ENCODE results near the gene CRYBB3. TPM values are rescaled to one million over a fixed set of nuclear protein-coding genes. Genes with fewer than 3 reads are reported as not detected.

CRYBB3 gene
- total and polyA plus RNA-seq, 2 donors (not counting 3 experiments of a cell fraction or from before 2014, with no cell fraction given), result 0.59 to 1.2 TPM

DNA sequence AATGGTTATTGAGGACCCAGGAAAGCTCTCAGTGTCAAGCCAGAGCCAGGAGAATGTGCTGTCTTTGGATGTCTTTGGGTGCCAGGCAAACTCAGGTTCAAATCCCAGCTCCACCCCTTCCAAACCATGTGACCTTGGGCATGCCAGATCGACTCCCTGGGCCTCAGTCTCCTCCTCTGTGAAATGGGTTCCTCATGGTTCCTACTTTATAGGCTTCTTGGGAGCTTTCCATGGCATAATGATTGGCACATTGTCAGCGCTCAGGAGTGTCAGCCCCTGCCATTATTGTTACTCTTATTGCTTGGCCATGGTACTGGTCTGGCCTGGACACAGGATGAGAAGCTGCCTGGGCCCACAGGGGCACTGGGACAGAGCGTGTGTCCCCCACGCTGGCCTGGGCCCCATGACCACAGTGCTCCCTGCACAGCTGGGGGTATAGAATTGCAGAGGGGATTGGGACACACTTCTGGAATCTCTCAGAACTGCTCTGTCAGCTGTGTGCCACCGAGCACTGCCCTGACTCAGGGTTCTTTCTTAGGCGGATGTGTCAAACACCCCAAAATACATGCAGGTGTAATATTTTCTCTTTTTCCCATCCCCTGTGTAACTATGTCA is 37.6 kb upstream of the CRYBB3 start:
- H3K36me3 ChIP-seq (ENCODE audit: control insufficient read depth in 2 of 2, extremely low read depth in 1 of 2, insufficient read depth in 2 of 2, low read length in 2 of 2), result peaks cover 0 to 4% of the 10 kb centered on the region in 2 experiments
- no peak overlapping the region for H3K27ac ChIP-seq (ENCODE audit: insufficient read depth, low read depth, low read length)
- dilution Hi-C loops (cut with MboI; ENCODE audit: extremely low pct_ligation_motif_present, low sequenced_read_pairs) (no loop called here), intact Hi-C loops (cut with micrococcal nuclease) (no loop called here)
- POLR2A ChIA-PET, result no interaction called here
- no peaks in the 10 kb centered on the region for H3K79me2 ChIP-seq (ENCODE audit: control insufficient read depth, insufficient read depth, low read length)
- no peak for DNase-seq (ENCODE audit: low read depth, low spot score)
- H3K4me3 ChIP-seq (replicated peaks in 1 of 3; ENCODE audit: insufficient read depth in 1 of 3, low read depth in 1 of 3, low read length in 3 of 3), result no peak overlapping the region
- CTCF ChIA-PET, result interaction anchor here (1.0 kb wide), 1 partner anchor 40 kb away, joined by 5 read pairs; no protein-coding TSS in a partner anchor
- H3K4me1 ChIP-seq (ENCODE audit: control insufficient read depth, extremely low read depth, insufficient read depth, low read length), result no peaks in the 10 kb centered on the region
- no TSS peak for BruUV-seq (replicated peaks)
- H3K27me3 ChIP-seq (ENCODE audit: control insufficient read depth in 2 of 2, insufficient read depth in 2 of 2, low read length in 2 of 2), result no peaks in the 10 kb centered on the region
- H2AFZ ChIP-seq (ENCODE audit: low read depth, low read length), result no peak overlapping the region
- TF ChIP-seq POLR2A (IDR thresholded peaks at IDR 0.05; ENCODE audit: low read depth, low read length) (no peak), JUN (IDR thresholded peaks at IDR 0.05; ENCODE audit: borderline replicate concordance, insufficient read depth, insufficient read length, low read depth) (no peak), EZH2 (IDR thresholded peaks at IDR 0.05; ENCODE audit: borderline replicate concordance, low read depth, low read length, severe bottlenecking) (no peak), GATA2 (IDR thresholded peaks at IDR 0.05; ENCODE audit: insufficient read depth, insufficient read length, low read depth, low read length) (no peak), POLR2AphosphoS5 (IDR thresholded peaks at IDR 0.05; ENCODE audit: insufficient read depth, low read depth, low read length) (no peak), FOS (IDR thresholded peaks at IDR 0.05; ENCODE audit: borderline replicate concordance, insufficient read depth, low read length) (no peak), MYC (IDR thresholded peaks at IDR 0.05; ENCODE audit: low read depth, low read length) (no peak)
- TF ChIP-seq, protein P1, sequence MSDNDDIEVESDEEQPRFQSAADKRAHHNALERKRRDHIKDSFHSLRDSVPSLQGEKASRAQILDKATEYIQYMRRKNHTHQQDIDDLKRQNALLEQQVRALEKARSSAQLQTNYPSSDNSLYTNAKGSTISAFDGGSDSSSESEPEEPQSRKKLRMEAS (IDR thresholded peaks at IDR 0.05; ENCODE audit: insufficient read depth, insufficient read length), result no peak
- TF ChIP-seq, protein P2, sequence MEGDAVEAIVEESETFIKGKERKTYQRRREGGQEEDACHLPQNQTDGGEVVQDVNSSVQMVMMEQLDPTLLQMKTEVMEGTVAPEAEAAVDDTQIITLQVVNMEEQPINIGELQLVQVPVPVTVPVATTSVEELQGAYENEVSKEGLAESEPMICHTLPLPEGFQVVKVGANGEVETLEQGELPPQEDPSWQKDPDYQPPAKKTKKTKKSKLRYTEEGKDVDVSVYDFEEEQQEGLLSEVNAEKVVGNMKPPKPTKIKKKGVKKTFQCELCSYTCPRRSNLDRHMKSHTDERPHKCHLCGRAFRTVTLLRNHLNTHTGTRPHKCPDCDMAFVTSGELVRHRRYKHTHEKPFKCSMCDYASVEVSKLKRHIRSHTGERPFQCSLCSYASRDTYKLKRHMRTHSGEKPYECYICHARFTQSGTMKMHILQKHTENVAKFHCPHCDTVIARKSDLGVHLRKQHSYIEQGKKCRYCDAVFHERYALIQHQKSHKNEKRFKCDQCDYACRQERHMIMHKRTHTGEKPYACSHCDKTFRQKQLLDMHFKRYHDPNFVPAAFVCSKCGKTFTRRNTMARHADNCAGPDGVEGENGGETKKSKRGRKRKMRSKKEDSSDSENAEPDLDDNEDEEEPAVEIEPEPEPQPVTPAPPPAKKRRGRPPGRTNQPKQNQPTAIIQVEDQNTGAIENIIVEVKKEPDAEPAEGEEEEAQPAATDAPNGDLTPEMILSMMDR (IDR thresholded peaks at IDR 0.05; ENCODE audit: extremely low read depth in 1 of 2, insufficient read depth in 1 of 2, low read depth in 1 of 2, low read length in 2 of 2), result no peak
- H3K9me1 ChIP-seq (replicated peaks; ENCODE audit: control insufficient read depth, extremely low read depth, insufficient read depth, low read length), result no peaks in the 10 kb centered on the region
- H3K9me3 ChIP-seq (replicated peaks; ENCODE audit: control insufficient read depth, insufficient read depth, low read length), result no peaks in the 10 kb centered on the region
- H4K20me1 ChIP-seq (replicated peaks; ENCODE audit: control insufficient read depth, extremely low read depth, insufficient read depth, low read length), result no peaks in the 10 kb centered on the region
- no peak overlapping the region for H3K9ac ChIP-seq (replicated peaks; ENCODE audit: extremely low read depth, insufficient read depth, low read length)
- no peak overlapping the region for H3K4me2 ChIP-seq (ENCODE audit: insufficient read depth, low read length)
- FAIRE-seq, result no peak

All from endothelial cell of umbilical vein (primary cell).